HS-5 (cell line): Measurements from ENCODE around the gene PARS2.

Experiments
- DNase-seq: peaks from one replicate; pipeline ENCODE4 v3.0.0-alpha.2; 2012; ENCODE audit warnings: low read depth

The PARS2 gene

DNA sequence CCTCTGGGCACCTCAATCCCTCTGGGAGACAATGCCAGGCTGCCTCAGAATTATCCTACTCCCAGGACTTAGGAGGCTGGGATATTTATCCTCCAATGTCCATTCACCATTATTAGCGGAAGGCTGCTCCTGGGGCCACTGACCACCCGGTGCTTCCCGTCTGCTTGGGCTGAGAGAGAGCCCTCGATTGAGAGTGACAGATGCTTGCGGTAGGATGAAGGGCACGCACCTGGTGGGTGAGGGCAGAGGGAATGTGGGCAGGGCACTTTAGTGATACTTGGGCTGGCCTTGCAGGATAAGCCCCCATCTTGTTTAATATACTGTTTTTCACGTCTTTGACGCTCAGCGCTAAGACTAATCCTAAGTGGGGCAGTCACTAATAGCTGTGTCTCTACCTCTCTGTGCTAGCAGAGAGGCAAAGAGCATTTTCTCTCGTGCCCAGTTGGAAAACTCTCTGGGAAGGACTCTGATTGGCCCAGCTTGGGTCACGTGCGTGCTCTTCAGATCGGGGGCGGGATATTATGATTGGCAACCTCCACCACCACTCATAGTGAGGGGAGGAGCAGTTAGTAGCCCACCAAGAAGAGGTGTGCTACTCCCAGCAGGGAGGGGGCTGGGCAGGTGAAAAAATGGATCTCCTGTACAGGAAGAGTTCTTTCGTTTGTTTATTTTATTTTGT is 10.6 kb upstream of the PARS2 start:
- DNase-seq, result no peak

DNA sequence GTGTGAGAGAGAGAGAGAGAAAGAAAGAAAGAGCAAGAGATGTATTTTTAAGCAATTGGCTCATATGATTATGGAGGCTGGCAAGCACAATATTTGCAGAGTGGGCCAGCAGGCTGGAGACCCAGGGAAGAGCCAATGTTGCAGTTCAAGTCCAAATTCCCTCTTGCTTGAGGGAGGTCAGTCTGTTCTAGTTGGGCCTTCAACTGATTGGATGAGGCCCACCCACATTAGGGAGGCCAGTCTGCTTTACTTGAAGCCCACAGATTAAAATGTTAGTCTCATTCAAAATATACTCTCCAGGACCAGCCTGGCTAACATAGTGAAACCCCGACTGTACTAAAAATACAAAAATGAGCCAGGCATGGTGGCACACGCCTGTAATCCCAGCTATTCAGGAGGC is 8.6 kb upstream of the PARS2 start:
- no peak for DNase-seq

- DNase-seq, result no peak
These were observed 3.8 kb upstream of the PARS2 start for GRCh38 chr1:54768093-54768492.

- DNase-seq, result no peak
These were observed 3.2 kb upstream of the PARS2 start for GRCh38 chr1:54767526-54767925.

- DNase-seq, result no peak
These were observed 2.4 kb upstream of the PARS2 start for GRCh38 chr1:54766726-54767125.

- no peak for DNase-seq
These were observed 719 bp upstream of the PARS2 start for GRCh38 chr1:54764922-54765561.

DNA sequence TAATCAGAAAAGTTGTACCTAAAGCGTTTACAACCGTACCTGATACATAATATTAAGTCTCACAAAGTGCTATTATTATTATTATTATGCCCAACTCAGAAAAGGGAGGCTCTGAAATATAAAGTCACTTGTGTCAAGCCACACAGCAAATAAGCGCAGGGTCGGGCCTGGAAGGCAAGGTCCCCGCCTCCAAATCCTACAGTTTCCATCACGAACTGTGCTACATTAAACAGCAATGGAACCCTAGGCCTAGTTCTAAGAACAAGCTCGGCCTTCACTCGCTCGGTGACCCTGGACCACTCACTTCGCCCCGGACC is 549 bp downstream of the PARS2 start:
- DNase-seq, result no peak

DNA sequence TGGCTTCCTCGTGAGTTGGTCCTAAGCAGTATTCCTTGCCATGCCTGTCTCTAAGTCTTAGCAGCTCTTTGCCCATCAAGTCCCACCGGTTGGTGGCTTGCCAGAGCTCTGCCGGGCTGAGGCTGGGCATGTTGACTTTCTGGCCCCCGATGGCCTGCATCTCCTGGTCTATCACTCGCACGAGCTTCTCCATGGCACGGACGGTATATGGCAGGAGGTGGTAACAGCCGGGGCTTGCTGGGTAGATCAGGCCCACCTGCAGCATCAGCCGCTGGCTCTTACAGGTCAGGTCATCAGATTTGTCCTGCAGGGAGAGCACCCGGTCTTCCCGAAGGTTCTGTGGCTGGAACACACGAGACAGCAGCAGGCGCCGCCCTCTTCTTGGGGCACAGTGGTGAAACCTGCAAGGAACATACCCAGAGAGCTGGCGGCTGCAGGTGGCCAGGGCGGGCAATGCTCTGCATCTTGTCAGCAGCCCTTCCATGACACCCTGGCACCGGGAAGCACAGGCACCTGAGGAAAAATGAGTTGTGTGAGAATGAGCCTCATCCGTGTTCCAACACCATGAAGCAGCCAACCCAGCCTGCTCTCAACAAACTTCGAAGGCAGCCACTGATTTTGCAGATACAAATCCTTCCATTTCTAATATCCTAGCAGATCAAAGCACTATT is 5.5 kb downstream of the PARS2 start:
- DNase-seq, result no peak

- no peak for DNase-seq
These were observed 6.5 kb downstream of the PARS2 start for GRCh38 chr1:54757833-54758232.

- no peak for DNase-seq
These were observed 9.6 kb downstream of the PARS2 start for GRCh38 chr1:54754486-54755285.

GRCh38 chr1:54754045-54754444 is 10.3 kb downstream of the PARS2 start:
- DNase-seq, result no peak

- DNase-seq, result no peak
These were observed 12.9 kb downstream of the PARS2 start for GRCh38 chr1:54751426-54751825.

DNA sequence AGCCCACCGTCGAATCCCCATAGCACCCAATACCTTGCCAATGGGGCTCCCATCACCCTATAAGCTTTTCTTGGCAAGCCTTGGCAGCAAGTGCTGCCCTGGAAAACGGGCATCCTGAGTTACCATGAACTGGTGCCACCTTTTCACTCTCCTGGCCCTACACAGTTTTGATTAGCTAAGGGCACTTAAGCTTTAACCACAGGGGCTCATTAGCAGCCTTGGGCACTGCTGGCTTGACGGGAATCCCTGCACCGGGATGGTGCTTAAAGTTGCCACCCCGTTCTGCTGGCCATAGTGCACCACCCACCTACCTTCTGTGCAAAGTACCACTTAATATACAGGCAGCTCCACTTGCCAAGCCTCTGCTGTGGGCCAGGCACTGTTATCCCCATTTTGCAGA is 13.7 kb downstream of the PARS2 start:
- no peak for DNase-seq

DNA sequence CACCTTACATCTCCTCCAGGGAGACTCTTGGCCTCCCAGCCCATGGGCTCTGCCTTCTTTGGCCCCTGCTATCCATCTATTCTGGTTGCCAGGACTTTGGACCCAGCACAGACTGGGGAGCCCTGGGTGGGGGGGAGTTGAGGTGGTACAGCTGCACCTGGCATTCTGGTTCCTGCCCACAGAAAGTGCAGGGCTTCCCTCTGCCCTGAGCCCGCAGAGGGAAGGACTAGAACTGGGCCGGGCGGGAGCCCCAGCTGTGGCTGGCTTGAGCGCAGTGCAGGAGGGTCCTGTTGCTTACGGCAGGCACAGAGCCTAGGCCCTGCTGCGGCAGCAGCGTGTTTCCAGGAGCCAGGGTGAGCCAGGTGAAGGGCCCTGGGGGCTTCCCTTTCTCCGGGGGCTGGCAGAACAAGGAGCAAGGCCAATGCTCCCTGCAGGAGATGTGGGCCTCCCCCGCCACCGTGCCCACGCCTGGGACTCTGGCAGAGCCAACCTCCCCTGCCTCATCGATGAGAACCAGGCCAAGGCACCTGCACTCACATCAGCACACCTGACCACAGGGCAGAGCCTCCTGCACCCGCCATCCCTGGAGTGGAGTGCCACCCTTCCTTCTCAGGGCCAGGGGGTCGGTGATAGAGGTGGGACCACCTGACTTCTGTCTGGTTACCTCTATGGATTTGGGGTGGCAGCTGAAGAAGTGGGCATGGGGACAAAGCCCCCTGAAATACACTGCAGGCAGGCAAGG is 16.1 kb downstream of the PARS2 start:
- no peak for DNase-seq

DNA sequence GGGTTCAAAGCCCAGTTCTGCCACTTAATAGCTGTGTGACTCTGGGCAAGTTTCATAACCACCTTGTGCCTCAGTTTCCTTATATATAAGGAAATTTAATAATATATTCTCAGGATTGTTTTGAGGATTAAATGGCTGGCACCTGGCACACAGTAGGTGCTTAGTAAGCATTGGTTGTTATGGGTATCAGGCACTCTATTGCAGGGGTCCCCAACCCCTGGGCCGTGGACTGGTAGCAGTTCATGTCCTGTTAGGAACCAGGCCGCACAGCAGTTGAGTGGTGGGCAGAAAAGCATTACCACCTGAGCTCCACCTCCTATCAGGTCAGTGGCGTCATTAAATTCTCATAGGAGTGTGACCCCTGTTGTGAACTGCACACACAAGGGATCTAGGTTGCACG is 18.5 kb downstream of the PARS2 start:
- no peak for DNase-seq

GRCh38 chr1:54745274-54745673 is 19.0 kb downstream of the PARS2 start:
- DNase-seq, result no peak

GRCh38 chr1:54744696-54745095 is 19.6 kb downstream of the PARS2 start:
- DNase-seq, result no peak

DNA sequence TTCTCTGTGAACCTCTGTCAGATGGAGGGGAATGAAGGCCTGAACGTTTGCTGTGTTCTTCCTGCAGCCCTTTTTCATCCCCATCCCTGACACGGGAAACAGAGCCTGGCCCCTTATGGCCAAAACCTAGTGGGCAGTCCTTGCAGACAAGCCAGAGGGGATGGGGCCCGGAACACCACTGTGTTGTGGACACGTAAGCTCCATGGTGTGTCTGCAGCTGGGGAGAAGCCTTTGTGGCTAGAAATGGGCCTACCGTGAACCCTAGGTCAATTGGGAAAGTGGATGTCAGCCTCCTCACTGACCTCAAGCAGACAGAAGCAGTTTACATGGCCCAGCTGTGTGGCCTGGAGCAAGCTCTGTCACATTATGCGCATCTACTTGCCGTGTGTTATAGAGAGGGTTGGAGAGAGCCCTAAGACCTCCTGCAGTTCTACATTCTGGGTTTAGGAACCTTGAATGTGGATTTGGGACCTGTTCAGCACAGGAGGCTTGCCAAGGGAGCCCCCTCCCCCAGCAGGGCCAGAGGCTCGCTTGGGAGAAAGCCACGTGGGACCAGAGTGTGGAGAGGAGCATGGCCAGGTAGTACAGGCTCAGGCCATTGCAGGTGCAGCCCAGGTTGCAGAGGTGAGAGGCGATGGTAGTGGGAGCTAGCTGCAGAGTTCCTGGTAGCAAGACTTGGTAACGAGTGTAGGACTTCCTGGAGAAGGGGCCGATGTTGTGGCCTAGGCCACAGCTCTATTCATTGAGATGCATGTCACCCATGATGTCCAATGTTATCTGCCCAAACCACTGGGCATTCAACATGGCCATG is 20.7 kb downstream of the PARS2 start:
- DNase-seq, result no peak

DNA sequence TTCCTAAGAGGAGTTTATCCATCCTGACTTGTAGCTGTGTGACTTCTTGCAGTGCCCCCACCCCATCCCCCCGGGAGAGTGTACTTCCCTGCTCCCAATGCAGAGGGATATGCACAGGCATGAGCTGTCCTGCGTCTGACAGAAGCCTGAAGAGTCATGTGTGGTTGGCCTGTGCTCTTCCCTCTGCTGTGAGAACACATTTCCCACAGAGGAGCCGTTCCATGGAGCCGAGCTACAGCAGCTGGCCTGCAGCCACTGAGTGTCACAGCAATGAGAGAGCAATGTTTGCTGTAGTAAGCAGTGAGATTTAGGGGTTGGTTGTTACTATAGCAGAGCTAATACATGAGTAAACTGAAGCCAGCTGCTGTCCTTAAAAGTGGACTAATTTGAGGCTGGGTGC is 22.0 kb downstream of the PARS2 start:
- DNase-seq, result no peak

DNA sequence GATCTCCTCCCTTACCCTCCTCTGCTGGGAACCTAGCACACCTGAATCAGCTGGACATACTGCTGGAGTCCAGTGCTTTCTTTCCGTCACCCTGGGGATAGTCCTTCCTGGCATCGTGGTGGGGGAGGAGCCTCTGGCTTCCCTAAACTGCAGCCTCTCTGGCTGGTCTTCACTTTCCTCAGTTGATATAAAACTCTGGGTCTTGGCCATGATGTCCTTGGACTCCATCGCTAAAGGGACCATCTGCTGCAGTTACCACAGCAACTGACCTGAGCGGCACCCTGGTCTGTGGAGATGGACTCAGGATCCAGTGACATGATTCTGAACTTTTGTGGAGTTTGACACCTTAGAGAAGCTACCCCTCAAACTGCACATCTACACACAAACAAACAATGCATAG is 22.8 kb downstream of the PARS2 start:
- DNase-seq, result no peak

GRCh38 chr1:54738244-54738643 is 26.1 kb downstream of the PARS2 start:
- DNase-seq, result no peak
